NCI-H1930 (cell line): ENCODE measurements around the gene RPH3AL.
"Not testable (repeated sequence)": the region's sequence is repeated elsewhere in the genome, so short reads cannot be mapped to it uniquely, and the experiment has no call there.

Experiments
- DNase-seq, 2 experiments: peaks; one replicate each; lab custom pipeline; 2025; lab: John Stamatoyannopoulos, UW

RPH3AL gene

DNA sequence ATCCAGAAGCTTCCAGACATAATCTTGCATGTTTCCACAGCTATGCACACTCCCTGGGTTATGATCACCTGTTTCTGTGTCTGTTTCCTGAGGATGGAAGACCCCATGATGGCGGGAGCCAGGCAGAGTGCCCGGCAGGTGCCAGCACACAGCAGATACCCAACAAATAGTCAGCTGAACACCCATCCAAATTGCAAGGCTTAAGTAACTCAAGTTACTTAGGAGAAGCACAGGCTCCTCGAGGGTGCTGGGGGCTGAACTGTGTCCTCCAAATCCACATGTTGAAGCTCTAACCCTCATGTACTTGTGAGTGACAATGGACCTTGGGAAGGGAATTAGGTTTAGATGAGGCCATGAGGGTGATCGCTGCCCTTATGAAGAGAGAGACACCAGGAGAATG lies 91.7 kb downstream of the RPH3AL start:
- no peak for DNase-seq

DNA sequence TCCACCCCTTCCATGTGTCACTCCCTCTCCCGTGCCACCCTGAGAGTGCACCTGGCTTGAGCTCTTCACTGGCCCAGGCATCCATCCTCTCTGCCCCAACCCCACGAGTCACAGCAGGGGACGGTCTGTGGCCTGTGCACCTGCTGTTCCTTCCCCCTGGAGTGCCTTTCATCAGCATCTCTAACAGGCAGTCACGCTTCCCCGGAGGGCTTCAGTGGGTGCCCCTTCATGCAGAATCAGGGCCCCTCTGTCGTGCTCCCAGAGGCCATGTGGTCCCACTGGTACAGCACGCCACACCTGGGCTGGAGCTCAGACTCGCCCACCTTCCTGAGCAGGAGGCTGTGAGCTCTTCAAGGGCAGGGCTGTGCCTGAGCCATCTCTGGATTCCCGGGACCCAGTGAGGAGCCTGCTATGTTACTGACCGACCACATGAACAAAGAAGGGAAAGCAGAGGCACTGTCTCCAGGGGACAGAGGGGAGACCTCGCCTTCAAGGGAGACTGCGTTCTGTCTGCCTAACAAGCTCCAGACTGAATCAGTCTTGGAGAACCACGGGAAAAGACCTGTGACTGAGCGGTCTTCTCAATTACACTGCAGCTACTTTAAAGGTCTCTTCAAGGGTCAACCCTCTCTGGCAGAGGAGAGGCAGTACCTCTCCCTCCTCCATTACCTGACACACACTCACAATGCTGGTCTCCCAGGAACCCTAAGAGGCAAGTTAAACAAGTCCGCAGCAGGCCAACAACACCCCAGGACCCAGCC lies 92.4 kb downstream of the RPH3AL start:
- no peak for DNase-seq

GRCh38 chr17:259341-259976 lies 93.1 kb downstream of the RPH3AL start:
- no peak for DNase-seq

DNA sequence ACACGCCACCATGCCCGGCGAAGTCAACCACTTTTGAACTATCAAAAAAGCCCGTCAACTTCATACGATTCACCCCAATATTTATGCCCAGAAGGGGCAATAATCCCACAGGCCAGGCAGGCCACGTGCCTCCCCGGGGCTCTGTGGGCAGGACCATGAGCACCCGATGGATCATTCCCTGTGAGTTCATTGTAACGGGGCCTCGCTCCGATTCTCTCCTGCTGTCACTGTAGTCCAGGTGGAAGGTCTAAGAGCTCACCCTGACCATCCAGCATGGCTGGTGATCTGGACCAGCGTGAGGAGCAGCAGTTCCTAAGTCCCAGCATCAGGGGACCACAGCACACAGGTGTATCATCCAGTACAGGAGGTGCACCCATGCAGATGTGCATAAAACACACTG lies 93.7 kb downstream of the RPH3AL start:
- no peak for DNase-seq

- no peak for DNase-seq
These were observed 94.4 kb downstream of the RPH3AL start for GRCh38 chr17:258045-258734.

DNA sequence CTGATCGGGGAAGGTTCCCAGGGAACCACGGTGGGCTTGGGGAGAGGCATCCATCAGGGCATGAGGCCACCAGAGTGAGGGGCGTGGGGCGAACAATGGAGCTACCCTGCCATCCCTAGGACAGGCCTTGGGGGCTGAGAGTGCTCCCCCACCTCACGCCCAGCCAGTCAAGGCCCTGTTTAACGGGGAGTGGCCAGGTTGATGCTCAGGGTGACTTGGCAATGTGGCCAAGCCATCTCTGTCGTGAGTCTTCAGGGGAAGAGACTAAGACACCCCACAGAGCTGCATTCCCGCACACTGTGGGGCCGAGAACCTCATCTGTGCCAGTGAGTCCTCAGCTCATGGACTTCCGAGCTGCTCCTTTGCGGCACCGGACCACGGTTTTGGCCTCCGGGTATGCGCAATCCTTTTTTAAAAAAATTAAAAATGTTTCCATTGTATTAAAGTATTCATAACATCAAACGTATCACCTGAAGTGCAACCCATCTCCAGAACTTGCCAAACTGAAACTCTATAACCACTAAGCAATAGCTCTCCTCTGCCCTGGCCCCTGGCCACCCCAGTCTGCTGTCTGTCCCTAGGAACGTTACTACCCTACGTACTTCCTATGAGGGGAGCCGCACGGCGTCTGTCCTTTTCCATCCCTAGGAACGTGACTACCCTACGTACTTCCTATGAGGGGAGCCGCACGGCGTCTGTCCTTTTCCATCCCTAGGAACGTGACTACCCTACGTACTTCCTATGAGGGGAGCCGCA lies 99.3 kb downstream of the RPH3AL start:
- no peak for DNase-seq

- DNase-seq: no peak
These were observed 100.2 kb downstream of the RPH3AL start for GRCh38 chr17:252456-252855.

DNA sequence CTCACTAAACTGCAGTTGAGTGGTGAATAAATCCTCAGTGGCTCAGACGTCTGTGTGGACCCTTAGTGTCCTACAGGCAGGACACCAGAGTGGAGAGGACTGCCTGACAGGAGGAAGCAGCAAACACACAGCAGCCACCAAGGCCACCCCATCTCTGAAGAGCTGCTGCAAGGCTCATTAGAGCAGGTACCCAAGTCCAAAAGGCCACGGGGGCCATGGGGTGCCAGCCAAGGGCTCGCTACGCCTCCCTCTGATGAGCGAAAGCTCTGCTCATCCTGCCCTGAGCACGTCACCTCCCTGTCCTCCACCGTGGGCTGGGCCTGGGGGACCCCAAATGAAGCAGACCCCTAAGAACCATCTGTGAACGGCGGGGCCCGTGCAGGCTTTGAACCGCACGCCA lies 101.1 kb downstream of the RPH3AL start:
- DNase-seq: no peak

- no peak for DNase-seq
These were observed 101.9 kb downstream of the RPH3AL start for GRCh38 chr17:250487-251300.

DNA sequence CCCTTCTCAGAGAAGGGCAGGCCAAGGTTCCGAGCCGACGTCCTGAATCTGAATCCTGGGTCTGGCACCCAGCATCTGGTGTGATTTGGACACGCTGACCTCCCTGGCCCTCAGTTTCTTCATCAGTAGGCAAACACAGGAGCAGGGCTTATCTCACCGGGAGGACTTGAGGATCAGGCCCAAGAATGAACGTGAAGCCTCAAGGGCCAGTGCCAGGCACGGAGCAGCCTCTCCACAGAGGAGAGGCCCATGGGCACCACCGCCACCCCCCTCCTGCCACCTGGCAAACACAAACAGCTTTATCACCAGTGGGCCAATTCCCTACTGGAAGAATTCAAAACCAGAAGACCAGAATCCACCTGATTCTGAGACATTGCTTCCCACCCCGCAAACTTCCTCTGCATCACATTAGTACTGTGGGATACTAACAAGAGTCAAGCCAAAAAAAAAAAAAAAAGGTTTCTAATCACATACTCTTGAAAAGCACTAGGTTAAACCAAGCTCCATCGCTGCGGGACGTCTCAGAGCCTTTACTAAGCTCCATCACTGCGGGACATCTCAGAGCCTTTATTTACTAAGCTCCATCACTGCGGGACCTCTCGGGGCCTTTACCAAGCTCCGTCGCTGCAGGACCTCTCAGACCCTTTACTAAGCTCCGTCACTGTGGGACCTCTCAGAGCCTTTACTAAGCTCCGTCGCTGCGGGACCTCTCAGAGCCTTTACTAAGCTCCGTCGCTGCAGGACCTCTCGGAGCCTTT lies 103.2 kb downstream of the RPH3AL start:
- no peak for DNase-seq

DNA sequence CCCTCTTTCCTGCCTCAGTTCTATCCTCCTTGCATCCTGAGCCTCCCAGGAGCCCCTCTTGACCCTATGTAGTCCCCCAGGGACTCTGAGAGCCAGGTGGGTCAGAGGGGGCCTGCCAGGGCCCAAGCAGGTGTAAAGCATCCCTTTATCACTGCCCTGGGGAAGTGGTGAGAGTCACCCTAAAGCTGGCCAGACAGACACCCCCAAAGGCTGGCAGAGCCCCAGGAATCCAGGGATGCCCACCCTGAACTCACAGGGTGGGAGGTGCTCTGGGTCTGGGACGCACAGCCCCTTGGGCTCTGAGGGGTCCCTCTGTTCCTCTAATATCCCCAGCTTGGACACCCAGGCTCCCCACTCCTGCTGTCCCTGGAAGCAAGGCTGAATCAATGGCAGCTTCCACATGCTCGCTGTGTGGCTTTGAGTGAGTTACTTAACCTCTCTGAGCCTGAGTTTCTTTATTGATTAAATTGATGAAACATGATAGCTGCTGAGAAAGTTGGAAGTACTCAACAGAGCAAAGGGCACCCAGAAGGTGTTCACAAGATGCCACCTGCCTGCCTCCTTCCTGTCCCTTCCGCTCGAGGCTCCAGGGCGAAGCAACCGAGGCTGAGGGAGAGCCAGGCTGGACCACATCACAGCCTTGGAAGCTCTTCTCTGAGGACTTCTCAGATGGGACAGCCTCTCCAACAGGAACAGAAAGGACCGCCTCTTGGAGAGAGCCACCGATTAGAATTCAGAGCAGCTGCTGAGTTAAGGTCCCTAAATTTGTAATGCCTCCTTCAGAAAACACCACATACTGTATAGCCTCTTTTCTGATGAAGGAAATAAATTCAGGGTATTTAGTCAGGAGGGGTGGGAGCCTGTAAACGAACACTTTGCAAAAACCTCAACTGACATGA lies 104.0 kb downstream of the RPH3AL start:
- no peak for DNase-seq

DNA sequence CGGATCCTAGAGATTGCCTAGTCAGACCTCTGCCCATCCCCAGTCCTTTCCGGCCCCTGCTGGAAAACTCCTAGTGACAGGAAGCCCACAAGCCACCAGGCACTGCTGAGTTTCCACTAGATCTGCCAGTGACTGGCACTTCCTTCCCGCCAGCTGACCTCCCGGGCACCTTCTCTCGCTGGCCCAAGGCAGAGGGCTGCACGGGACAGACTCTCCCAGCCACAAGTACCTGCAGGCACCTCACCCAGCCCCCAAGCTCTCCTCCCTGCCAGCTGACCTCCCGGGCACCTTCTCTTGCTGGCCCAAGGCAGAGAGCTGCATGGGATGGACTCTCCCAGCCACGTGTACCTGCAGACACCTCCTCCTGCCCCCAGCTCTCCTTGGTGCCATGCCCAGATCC lies 104.8 kb downstream of the RPH3AL start:
- DNase-seq: no peak

DNA sequence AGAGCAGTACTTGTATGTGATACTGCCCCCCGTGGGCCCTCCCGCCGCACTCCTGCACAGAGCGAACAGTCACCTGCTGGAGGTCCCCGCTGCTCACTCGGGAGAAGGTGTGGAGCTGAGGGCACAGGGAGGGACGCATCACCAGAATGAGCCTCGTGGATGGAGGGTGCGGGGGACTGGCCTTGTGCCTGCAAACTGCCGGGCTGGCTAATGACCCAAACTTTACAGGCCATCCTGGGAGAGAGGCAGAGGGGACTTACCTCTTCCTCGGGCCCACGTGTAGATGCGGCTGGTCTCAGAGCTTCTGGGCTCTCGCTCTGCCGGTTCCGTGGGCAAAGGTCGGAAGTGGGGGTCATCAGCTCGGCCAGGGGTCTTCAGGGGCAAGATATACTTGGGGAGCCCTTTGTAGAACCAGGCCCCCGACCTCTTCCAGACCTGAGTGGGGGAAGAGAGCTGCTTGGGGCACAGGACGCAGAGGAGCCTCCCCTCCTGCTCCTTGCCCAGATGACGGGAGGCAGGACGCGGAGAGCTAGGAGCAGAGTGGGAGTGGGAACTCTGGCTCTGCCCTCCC lies 105.7 kb downstream of the RPH3AL start:
- DNase-seq: no peak

DNA sequence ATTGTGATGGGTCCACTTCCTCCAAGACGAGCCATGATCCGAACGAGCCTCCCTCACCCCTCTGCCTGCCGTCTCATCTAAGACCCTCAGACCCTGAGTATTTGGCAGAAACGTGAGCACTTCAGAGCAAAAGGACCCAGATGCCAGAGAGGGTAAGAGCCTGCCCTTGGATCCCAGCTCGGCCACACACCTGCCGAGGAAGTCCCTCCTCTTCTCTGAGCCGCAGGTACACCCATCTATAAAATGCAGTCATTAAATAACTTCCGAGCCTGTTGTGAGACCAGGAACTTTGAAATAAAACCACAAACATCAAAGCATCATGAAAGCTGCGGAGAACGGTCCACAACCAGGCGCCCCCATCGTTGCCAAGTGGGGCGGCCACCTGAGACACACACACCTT lies 106.4 kb downstream of the RPH3AL start:
- DNase-seq: no peak

GRCh38 chr17:245611-246010 lies 107.0 kb downstream of the RPH3AL start:
- no peak for DNase-seq

DNA sequence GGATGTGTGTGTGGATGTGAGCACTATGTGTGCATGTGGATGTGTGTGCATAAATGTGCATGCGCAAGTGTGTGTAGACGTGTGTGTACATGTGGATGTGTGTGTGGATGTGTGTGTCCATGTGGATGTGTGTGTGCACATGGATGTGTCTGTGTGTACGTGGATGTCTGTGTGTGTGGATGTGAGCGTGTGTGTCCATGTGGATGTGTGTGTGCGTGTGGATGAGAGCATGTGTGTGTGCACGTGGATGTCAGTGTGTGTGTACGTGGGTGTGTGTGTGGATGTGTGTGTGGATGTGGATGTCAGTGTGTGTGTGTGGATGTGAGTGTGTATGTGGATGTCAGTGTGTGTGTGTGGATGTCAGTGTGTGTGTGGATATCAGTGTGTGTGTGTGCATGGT lies 107.6 kb downstream of the RPH3AL start:
- DNase-seq: no peak

DNA sequence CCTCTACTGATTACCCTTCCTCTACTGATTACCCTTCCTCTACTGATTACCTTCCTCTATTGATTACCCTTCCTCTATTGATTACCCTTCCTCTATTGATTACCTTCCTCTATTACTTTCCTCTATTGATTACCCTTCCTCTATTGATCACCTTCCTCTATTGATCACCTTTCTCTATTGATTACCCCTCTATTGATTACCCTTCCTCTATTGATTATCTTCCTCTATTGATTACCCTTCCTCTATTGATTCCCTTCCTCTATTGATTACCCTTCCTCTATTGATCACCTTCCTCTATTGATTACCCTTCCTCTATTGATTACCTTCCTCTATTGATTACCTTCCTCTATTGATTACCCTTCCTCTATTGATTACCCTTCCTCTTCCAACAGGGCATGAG lies 108.7 kb downstream of the RPH3AL start:
- DNase-seq: not testable (repeated sequence)

DNA sequence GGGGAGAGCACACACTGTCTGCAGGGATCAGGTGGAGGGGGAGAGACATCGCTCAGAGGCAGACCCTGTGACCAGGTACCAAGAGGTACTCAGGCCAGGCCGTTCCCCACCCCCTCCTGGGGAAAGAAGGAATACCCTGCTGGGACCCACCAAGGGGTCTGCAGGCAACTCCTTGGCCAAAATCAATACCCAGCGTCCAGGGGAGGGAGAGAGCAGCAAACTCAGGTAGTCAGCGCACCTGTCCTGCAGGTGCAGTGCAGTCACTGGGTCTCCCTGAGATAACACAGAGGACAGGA lies 113.7 kb downstream of the RPH3AL start:
- DNase-seq: no peak

DNA sequence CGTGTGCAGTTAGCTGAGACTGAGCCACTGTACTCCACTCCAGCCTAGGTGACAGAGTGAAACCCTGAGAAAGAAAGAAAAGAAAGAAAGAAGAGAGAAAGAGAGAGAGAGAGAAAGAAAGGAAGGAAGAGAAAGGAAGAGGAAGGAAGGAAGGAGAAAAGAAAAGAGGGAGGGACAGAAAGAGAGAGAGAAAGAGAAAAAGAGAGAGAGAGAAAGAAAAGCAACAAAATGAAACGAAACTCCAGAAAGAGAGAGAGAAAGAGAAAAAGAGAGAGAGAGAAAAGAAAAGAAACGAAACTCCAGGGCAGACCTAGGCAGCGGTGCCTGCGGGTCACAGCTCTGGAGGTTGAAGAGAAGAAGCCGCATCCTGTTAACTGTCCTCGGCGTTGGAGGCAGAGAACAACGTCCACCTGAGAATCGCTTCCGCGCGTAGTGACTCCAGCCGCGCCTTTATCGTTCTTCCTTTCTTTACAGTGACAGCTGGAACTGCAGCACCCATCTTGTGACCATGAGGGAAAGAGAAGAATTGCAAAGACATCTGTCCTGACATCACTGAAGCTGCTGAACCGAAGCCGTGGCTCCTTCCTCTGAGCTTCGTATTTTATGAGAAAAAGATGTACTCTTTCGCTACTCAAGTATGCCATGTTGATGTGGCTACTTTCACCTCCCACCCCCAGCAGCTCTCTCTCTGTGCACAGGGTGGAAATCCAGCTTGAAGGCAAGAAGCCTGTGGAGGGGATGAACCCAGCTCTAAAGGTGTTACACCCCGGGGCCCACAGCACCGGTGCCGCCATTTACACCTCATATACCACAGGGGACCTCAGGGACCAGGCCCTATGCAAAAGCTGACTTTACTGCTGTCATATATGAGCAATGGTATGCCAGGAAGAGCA lies 114.3 kb downstream of the RPH3AL start:
- no peak for DNase-seq
